NCI-H2107 (cell line): ENCODE data around the gene TENM4.
"Not testable (repeated sequence)": the region's sequence is repeated elsewhere in the genome, so short reads cannot be mapped to it uniquely, and the experiment has no call there.

ENCODE experiments used
- DNase-seq: peaks from one replicate; lab custom pipeline; 2025; lab: John Stamatoyannopoulos, UW

Gene TENM4

DNA sequence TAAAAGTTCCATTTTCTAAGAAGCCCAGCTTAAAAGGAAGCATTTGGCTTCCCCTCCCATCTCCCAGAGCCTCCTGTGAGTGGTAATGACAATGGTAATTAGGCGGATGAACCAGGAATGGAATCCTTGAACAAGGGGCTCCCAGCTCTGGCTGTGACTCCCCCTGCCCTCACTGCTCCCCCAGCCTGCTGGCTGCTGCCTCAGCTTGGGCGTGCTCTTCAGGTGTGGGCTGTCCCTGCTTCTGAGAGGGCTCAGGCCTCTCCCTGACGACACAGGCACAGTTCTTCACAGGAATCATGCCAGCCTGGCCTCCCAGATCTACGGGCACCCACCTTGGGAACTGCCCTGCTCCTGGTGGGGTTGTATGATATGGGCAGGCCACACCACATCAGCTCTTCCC is 784.5 kb downstream of the TENM4 start:
- no peak for DNase-seq

DNA sequence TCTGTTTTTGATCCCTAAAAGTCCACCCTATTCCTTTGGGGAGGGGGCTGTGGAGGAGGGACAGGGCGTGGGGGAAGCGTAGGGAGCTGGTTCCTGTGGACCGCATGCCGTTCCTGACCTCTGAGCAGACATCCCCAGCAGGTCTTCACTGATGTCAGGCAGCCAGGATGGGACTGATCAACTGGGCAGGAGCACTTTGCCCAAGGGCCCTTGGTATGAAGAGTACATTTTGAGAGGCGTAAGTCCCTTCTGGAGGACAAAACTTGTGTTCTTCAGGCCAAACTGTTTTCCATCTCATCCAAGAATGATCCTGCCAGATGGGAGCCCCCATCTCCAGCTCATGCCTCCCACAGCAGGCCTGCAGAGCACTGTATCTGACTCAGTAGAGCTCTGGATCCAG is 785.3 kb downstream of the TENM4 start:
- DNase-seq = no peak

- no peak for DNase-seq
Measured at GRCh38 chr11:78654866-78655265, 786.0 kb downstream of the TENM4 start.

GRCh38 chr11:78654071-78654470 is 786.8 kb downstream of the TENM4 start:
- peak; percentile 29 for DNase-seq

GRCh38 chr11:78653294-78653909 is 787.4 kb downstream of the TENM4 start:
- no peak for DNase-seq

- DNase-seq = no peak
Measured at GRCh38 chr11:78652843-78653239, 788.0 kb downstream of the TENM4 start.

DNA sequence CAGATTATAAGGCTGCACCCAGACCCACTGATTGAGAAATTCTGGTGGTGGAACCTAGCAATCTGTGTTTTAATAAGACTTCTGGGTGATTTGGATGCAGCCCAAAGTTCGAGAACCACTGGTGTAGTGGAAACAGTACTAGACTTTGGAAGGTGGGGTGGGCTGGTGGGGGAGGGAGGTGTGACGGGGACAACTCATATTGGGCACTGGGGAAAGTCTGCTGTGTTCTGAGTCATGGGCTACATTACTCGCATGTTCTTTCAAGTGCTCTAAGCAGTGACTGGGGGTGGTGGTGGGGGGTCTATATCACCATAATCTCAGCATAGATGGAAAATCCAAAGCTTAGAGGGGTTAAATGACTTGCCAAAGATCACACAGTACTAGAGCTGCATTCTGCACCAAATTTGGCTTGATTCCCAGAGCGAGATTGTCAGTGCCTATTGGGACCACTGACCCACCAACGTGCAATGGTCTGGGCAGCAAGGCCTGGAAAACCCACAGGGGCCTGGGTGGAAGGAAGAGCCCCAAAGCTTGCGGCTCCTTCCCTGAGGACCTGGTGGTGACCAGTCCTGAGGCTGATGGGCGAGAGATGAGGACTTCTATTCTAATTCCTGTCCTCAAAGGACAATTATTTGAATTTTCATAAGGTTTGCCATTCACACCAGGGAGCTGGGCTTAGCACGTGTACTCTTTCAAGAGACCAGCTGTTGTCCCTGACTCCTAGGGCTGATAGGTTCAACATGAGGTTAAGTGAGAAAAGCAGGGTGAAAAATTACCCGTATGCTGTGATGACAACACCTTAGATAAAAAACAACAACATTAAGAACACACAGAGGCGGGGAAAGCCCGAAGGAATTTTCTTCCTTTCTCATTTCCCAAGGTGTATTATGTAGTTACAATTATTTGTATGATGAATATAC is 788.6 kb downstream of the TENM4 start:
- DNase-seq = no peak

- DNase-seq = no peak
Measured at GRCh38 chr11:78651136-78651775, 789.6 kb downstream of the TENM4 start.

- DNase-seq = no peak
Measured at GRCh38 chr11:78649361-78650215, 791.2 kb downstream of the TENM4 start.

DNA sequence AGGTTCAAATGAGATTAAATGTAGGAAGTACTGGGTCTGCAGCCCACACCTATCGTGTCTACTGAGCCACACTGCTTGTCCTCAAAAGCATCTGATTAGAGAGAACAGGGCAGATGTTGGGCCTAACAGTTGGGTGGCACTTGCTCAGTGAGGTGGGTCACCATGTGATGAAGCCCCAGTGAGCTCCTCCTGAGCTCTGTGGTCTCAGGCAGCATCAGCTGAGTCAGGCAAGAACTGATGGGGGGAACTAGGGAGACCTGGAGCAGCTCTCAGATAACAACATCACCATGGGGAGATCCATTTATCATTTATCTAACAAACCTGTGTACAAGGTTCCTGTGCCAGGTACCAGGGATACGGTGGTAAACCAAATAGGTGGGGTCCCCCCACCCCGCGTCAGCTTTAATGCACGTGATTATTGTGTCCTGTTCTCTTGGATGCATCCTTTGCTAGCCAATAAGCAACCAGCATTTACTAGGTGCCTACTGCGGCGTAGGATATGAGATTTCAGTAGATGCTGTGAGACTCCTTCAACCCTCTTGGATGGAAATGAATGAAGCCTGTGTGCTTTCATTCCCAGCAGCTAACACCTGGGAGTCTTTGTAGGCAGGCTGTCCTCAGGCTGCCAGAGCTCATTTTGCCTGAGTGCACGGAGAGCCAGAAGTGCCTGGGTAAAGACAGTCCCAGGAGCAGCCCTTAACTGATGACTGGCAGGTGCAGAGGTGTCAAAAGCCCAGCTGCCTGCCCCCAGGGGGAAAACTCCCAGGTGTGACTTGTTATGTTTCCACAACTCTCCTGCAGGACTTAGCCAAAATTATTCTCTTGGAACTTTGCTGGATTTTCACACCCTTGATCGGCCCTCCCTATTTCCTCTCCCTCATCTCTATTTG is 792.6 kb downstream of the TENM4 start:
- DNase-seq = peak; percentile 10

DNA sequence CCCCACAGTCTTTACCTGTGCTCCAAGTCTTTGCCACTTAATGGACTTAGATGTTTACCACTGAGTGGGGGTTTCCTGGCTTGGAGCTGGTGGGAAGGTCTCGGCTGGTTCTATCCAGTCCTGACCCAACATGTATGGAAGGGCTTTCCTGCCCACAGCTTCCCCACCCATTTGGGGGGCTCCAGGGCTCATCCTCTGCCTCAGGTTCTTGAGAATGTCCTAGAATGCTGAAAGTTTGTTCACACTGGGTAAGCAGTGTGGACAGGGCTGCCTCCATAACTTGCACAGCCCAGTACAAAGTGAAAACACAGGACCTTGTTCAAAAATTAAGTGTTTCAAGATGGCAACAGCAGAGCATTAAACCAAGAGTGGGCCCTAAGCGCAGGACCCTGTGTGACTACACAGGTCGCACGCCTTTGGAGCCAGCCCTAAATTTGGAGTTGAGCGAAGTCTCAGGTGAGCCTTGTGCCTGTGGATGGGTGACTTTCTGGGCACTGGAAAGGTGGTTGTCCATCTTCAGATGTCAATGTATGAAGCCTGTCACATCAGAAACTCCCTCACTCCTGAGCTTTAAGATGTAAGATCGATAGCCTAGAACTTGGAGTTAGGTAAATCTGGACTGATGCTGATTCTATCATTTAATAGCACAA is 793.4 kb downstream of the TENM4 start:
- DNase-seq = no peak

- peak; percentile 29 for DNase-seq
Measured at GRCh38 chr11:78646564-78647185, 794.2 kb downstream of the TENM4 start.

DNA sequence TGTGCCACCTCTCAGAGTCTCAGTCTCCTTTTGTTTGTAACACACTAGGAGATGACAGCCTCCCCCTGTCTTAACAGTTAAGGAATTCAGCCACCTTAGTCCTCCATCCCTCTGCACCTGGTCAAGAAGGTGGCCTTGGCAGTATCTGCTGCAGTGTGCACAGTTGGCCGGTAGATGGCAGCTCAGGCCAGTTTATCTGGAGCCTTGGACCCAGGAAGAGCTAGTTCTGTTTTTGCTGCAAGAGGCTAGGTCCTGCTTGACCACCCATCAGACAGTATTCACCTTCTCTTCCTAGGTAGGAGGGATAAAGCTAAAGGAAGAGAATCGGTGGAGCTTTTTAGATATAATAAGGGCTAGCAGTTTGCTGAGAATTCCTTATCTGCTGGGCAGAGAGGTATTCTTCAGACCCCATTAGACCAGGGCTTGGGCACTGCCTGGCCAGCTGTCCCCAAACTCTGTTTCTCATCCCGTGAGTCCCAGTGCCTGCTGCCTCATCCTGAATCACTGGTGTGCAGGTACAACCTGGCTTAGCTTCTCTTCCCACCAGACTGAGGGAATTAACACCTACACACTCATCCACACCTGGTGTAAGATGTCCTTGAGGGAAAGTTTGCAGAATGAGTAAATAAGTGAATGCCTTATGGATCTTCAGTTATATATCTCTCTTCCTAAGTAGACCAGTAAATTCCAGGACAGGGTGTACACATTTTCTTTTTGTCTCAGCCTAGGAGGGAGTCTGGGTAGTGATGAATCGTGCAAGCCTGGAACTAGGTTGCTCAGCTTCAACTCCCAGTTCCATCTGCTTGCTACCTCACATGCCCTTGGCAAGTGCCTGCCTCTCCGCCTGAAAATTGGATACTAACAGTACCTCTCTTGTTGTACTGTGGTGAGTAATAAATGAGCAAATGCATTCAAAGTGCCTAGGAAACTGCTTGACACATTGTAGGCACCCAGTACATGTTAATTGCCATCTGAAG is 795.3 kb downstream of the TENM4 start:
- DNase-seq = peak; percentile 36

DNA sequence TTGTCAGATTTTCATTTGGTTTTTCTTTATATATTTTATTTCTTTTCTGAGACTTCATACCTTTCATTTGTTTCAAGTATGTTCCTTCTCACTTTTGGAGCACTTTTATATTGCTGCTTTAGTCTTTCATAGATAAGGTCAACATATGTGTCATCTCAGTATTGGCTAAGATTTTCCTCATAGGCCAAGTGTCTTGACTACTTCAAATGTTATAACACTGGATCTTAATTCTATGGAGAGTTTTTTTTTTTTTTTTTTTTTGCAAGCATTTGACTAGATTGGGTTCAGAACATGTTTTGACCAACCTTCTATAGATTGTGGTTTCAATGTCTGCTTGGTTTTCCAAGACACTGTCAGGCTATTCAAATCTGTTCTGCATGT is 797.2 kb downstream of the TENM4 start:
- DNase-seq = no peak

DNA sequence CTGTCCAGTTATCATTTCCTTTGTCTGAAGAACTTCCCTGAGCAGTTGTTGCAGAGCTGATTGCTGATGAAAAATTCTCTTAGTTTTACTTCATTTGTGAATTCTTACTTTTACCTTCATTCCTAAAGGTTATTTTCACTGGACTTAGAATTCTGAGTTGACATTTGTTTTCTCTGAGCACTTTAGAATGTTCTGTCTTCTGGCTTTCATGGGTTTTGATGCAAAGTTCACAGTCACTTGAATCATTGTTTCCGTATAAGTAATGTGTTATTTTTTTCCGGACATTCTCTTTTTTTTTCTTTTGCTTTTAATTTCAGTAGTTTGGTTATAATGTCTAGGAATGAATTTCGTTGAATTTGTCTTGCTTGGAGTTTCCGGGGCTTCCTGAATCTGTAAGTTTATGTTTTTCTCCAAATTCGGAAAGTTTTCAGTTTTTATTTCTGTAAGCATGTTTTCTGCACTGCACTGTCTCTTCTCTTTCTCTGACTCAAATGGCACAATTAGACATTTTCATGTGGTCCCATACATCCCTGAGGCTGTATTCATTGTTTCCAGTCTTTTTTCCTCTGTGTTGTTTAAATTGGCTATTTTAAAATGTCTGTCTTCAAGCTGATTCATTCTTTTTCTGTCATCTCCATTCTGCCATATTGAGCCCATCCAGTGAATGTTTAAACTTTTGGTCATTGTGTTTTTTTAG is 797.7 kb downstream of the TENM4 start:
- DNase-seq = no peak

DNA sequence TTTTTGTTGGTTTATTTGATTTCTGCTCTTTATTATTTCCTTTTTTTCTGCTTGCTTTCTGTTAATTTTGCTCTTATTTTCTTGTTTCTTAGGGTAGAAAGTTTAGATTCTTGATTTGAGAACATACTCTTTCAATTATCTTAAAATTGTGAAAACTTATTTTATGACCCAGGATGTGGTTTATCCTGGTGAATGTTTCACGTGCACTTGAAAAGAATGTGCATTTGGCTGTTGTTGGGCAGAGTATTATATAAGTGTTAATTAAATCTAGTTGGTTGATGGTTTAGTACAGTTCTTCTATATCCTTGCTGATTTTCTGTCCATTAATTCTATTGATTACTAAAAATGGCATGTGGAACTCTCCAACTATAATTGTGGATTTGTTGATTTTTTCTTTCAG is 799.3 kb downstream of the TENM4 start:
- DNase-seq = no peak

DNA sequence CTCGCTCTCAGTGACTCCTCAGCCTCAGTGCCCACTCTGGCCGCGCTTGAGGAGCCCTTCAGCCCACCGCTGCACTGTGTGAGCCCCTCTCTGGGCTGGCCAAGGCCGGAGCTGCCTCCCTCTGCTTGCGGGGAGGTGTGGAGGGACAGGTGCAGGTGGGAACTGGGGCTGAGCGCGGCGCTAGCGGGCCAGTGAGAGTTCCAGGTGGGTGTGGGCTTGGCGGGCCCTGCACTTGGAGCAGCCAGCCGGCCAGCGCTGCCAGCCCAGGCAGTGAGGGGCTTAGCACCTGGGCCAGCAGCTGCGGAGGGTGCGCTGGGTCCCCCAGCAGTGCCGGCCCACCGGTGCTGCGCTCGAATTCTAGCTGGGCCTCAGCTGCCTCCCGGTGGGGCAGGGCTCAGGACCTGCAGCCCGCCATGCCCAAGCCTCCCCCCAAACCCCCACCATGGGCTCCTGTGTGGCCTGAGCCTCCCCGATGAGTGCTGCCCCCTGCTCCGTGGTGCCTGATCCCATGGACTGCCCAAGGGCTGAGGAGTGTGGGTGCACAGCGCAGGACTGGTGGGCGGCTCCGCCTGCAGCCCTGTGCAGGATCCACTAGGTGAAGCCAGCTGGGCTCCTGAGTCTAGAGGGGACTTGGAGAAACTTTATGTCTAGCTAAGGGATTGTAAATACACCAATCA is 802.0 kb downstream of the TENM4 start:
- no peak for DNase-seq

DNA sequence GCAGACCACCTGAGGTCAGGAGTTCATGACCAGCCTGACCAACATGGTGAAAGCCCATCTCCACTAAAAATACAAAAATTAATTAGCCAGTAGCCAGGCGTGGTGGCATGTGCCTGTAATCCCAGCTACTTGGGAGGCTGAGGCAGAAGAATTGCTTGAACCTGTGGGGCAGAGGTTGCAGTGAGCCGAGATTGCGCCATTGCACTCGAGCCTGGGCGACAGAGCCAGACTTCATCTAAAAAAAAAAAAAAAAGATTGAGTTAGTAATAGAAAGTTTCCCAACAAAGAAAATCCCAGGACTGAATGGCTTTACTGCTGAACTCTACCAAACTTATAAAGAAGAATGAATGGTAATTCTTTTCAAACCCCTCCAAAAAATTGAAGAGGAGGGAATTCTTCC is 803.3 kb downstream of the TENM4 start:
- not testable (repeated sequence) for DNase-seq
